H9 (cell line): Measurements from ENCODE around the gene ANKRD50. TPM values are rescaled to one million over a fixed set of nuclear protein-coding genes. Genes with fewer than 3 reads are reported as not detected.

Source experiments
- DNase-seq: peaks from one replicate; pipeline ENCODE4 v3.0.0-alpha.2; 2017
- H2AFZ ChIP-seq: one replicate; pipeline ENCODE4 v1.6.1; 2013; ENCODE audit warnings: mild to moderate bottlenecking, low read length, control low read depth, moderate library complexity
- H2AK5ac ChIP-seq: 2 replicates; pipeline ENCODE4 v1.6.1; 2013; ENCODE audit warnings: low read length, control low read depth, mixed read lengths; ENCODE audit not compliant: insufficient read length
- H2BK120ac ChIP-seq: one replicate; pipeline ENCODE4 v1.6.1; 2013; ENCODE audit warnings: low read depth, mild to moderate bottlenecking, low read length, control low read depth, inconsistent platforms; ENCODE audit not compliant: poor library complexity, severe bottlenecking
- H2BK12ac ChIP-seq: 2 replicates; pipeline ENCODE4 v1.6.1; 2013; ENCODE audit warnings: low read length, control low read depth, mixed read lengths, low read depth; ENCODE audit not compliant: insufficient read length
- H2BK15ac ChIP-seq: 2 replicates; pipeline ENCODE4 v1.6.1; 2013; ENCODE audit warnings: low read depth, low read length, control low read depth
- H2BK20ac ChIP-seq: one replicate; pipeline ENCODE4 v1.6.1; 2013; ENCODE audit warnings: low read depth, mild to moderate bottlenecking, low read length, control low read depth, inconsistent platforms; ENCODE audit not compliant: poor library complexity, severe bottlenecking
- H2BK5ac ChIP-seq: 2 replicates; pipeline ENCODE4 v1.6.1; 2013; ENCODE audit warnings: low read length, control low read depth, mixed read lengths; ENCODE audit not compliant: insufficient read length
- H3K14ac ChIP-seq: 2 replicates; pipeline ENCODE4 v1.6.1; 2013; ENCODE audit warnings: low read length, control low read depth; ENCODE audit not compliant: insufficient read depth
- H3K18ac ChIP-seq: 2 replicates; pipeline ENCODE4 v1.6.1; 2013; ENCODE audit warnings: low read depth, mild to moderate bottlenecking, mixed read lengths, low read length, control low read depth; ENCODE audit not compliant: insufficient read length
- H3K23ac ChIP-seq: 2 replicates; pipeline ENCODE4 v1.6.1; 2013; ENCODE audit warnings: low read length, control low read depth, mixed read lengths, low read depth; ENCODE audit not compliant: insufficient read length
- H3K23me2 ChIP-seq: 2 replicates; pipeline ENCODE4 v1.6.1; 2013; ENCODE audit warnings: low read depth, mild to moderate bottlenecking, mixed read lengths, low read length, control low read depth; ENCODE audit not compliant: insufficient read length, poor library complexity, severe bottlenecking
- H3K27ac ChIP-seq: 2 replicates; pipeline ENCODE4 v1.5.1; 2013; ENCODE audit warnings: low read length, control low read depth, mixed read lengths, low read depth; ENCODE audit not compliant: insufficient read length
- H3K27me3 ChIP-seq: 2 replicates; pipeline ENCODE4 v1.6.1; 2013; ENCODE audit warnings: low read length, control low read depth, inconsistent platforms; ENCODE audit not compliant: insufficient read depth
- H3K4ac ChIP-seq: 2 replicates; pipeline ENCODE4 v1.6.1; 2013; ENCODE audit warnings: low read depth, mild to moderate bottlenecking, control low read depth, inconsistent platforms, low read length, moderate library complexity
- H3K4me1 ChIP-seq: 2 replicates; pipeline ENCODE4 v1.6.1; 2013; ENCODE audit warnings: low read length, control low read depth, inconsistent platforms; ENCODE audit not compliant: insufficient read depth
- H3K4me2 ChIP-seq: 2 replicates; pipeline ENCODE4 v1.6.1; 2013; ENCODE audit warnings: low read length, control low read depth, mixed read lengths; ENCODE audit not compliant: insufficient read length, insufficient read depth
- H3K56ac ChIP-seq: 2 replicates; pipeline ENCODE4 v1.6.1; 2013; ENCODE audit warnings: low read depth, mild to moderate bottlenecking, mixed read lengths, low read length, control low read depth; ENCODE audit not compliant: insufficient read length
- H3K79me1 ChIP-seq: 2 replicates; pipeline ENCODE4 v1.6.1; 2013; ENCODE audit warnings: low read depth, mild to moderate bottlenecking, moderate library complexity, low read length, control low read depth, inconsistent platforms; ENCODE audit not compliant: insufficient read depth, poor library complexity, severe bottlenecking
- H3K79me2 ChIP-seq: 2 replicates; pipeline ENCODE4 v1.6.1; 2013; ENCODE audit warnings: low read length, control low read depth, inconsistent platforms; ENCODE audit not compliant: insufficient read depth
- H3K9ac ChIP-seq: 2 replicates; pipeline ENCODE4 v1.6.1; 2013; ENCODE audit warnings: low read length, control low read depth, mixed read lengths; ENCODE audit not compliant: insufficient read length; ENCODE audit errors: extremely low read depth
- H3K9me3 ChIP-seq: one replicate; pipeline ENCODE4 v1.6.1; 2013; ENCODE audit warnings: low read depth, low read length, inconsistent platforms; ENCODE audit not compliant: control insufficient read depth
- H3T11ph ChIP-seq: one replicate; pipeline ENCODE4 v1.6.1; 2013; ENCODE audit warnings: mild to moderate bottlenecking, low read length, control low read depth, inconsistent platforms
- H4K20me1 ChIP-seq: one replicate; pipeline ENCODE4 v1.6.1; 2013; ENCODE audit not compliant: control insufficient read depth, insufficient read length, insufficient read depth
- H4K5ac ChIP-seq: 2 replicates; pipeline ENCODE4 v1.6.1; 2013; ENCODE audit warnings: low read depth, mild to moderate bottlenecking, mixed read lengths, low read length, control low read depth; ENCODE audit not compliant: insufficient read length
- H4K8ac ChIP-seq: replicated peaks from 2 replicates; pipeline ENCODE4 v1.6.1; 2013; ENCODE audit warnings: low read length, control low read depth, mixed read lengths, low read depth; ENCODE audit not compliant: insufficient read length
- H4K91ac ChIP-seq: 2 replicates; pipeline ENCODE4 v1.6.1; 2013; ENCODE audit warnings: low read depth, mild to moderate bottlenecking, moderate library complexity, mixed read lengths, low read length, control low read depth; ENCODE audit not compliant: insufficient read length
- H3K27ac Mint-ChIP-seq, 3 experiments: 2 replicates in 2 of 3; 3 replicates in 1 of 3; pipeline ENCODE4 v1.8.0; 2020 to 2021; ENCODE audit warnings: mixed read lengths in 3 of 3, mild to moderate bottlenecking in 1 of 3, moderate library complexity in 1 of 3
- H3K27me3 Mint-ChIP-seq: 2 replicates; pipeline ENCODE4 v1.8.0; 2021; ENCODE audit warnings: low read depth, mild to moderate bottlenecking, moderate library complexity, mixed read lengths
- H3K36me3 Mint-ChIP-seq, 3 experiments: 2 replicates in 2 of 3; 3 replicates in 1 of 3; pipeline ENCODE4 v1.8.0; 2020 to 2021; ENCODE audit warnings: low read depth in 3 of 3, mixed read lengths in 3 of 3; ENCODE audit not compliant: insufficient read depth in 1 of 3
- H3K4me1 Mint-ChIP-seq, 2 experiments: 2 replicates each; pipeline ENCODE4 v1.8.0; 2020; ENCODE audit warnings: mixed read lengths in 2 of 2
- H3K4me3 Mint-ChIP-seq, 2 experiments: 2 replicates in 1 of 2; 3 replicates in 1 of 2; pipeline ENCODE4 v1.8.0; 2020 to 2021; ENCODE audit warnings: mild to moderate bottlenecking in 2 of 2, mixed read lengths in 2 of 2, moderate library complexity in 1 of 2
- H3K9me3 Mint-ChIP-seq, 2 experiments: 2 replicates in 1 of 2; 3 replicates in 1 of 2; pipeline ENCODE4 v1.8.0; 2020; ENCODE audit warnings: mild to moderate bottlenecking in 2 of 2, mixed read lengths in 2 of 2, moderate library complexity in 1 of 2
- WGBS: extraction: QIAGEN DNeasy Blood & Tissue Kit; methylation state at CpG from one replicate; pipeline ENCODE4 v1.1.7; 2013; ENCODE audit warnings: missing lambda C conversion rate, low lambda C conversion rate, mixed read lengths; ENCODE audit not compliant: insufficient read length; ENCODE audit errors: extremely low coverage; 5-methylcytosine and 5-hydroxymethylcytosine counted together
- total RNA-seq: library from RNA; stranded (reverse); gene quantifications from 2 replicates; pipeline ENCODE4 v1.2.1, GENCODE V29; 2021
- TF ChIP-seq, protein P1 (sequence below): fragments of 200-600 bp; sonication (generic); conservative IDR thresholded peaks from 3 replicates; pipeline ENCODE4 v1.8.0; 2021; ENCODE audit warnings: antibody characterized with exemption, mild to moderate bottlenecking

The ANKRD50 gene
- total RNA-seq, 1 experiment from 2014 or later = 30.1 TPM

DNA sequence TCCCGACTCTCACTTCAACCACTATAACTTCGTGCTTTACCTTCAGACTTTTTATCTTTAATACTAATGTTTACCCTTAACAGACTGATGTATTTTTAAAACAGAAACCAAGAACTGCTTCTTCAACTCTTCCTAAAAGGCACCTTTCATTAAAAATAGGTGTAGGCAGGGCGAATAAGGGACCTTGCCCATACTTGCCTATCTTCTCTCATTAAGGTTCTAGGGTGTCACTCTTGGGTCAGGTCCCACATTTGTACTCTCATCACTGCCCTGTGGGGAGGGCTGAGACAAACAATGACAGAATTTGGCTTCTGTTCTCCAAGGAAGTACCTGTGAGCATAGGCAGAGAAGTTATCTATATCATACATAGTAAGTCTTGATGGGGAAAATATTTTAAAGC is 69.7 kb downstream of the ANKRD50 start:
- no peaks in the 10 kb centered on the region for H4K20me1 ChIP-seq
- H3K4me2 ChIP-seq = no peak overlapping the region
- H3K23me2 ChIP-seq = no peaks in the 10 kb centered on the region
- no peak overlapping the region for H4K91ac ChIP-seq
- H4K8ac ChIP-seq = no peak overlapping the region
- no peak overlapping the region for H3K14ac ChIP-seq
- H3K36me3 Mint-ChIP-seq = peaks cover 0 to 9% (median under 1%) of the 10 kb centered on the region in 3 experiments; a peak in 5 of 7 replicates
- no peak overlapping the region for H3K23ac ChIP-seq
- H2AFZ ChIP-seq = no peak overlapping the region
- H3T11ph ChIP-seq = no peak overlapping the region
- H3K56ac ChIP-seq = no peak overlapping the region
- H3K4me1 Mint-ChIP-seq = peaks cover 33 to 37% of the 10 kb centered on the region in 2 experiments
- H3K79me2 ChIP-seq = no peaks in the 10 kb centered on the region
- no peak overlapping the region for H3K27ac ChIP-seq
- H3K4me3 Mint-ChIP-seq = no peak overlapping the region
- no peak overlapping the region for H2BK15ac ChIP-seq
- no peak overlapping the region for H2BK120ac ChIP-seq
- no peak overlapping the region for H2BK12ac ChIP-seq
- H3K4me1 ChIP-seq = no peaks in the 10 kb centered on the region
- H3K9me3 ChIP-seq = no peaks in the 10 kb centered on the region
- no peaks in the 10 kb centered on the region for H3K27me3 ChIP-seq
- H2BK5ac ChIP-seq = no peak overlapping the region
- H3K9me3 Mint-ChIP-seq = peaks cover 0 to 3% of the 10 kb centered on the region in 2 experiments; a peak in 2 of 5 replicates
- no CpG with 5 or more reads among the region's 3 CpGs for WGBS
- H2BK20ac ChIP-seq = no peak overlapping the region
- H2AK5ac ChIP-seq = peak overlapping the region; percentile 14
- no peak overlapping the region for H4K5ac ChIP-seq
- no peak overlapping the region for H3K9ac ChIP-seq
- peak overlapping the region in 1 of 3 experiments; percentile 89; a peak in 3 of 7 replicates for H3K27ac Mint-ChIP-seq
- H3K79me1 ChIP-seq = no peaks in the 10 kb centered on the region
- H3K18ac ChIP-seq = no peak overlapping the region
- TF ChIP-seq, protein P1, sequence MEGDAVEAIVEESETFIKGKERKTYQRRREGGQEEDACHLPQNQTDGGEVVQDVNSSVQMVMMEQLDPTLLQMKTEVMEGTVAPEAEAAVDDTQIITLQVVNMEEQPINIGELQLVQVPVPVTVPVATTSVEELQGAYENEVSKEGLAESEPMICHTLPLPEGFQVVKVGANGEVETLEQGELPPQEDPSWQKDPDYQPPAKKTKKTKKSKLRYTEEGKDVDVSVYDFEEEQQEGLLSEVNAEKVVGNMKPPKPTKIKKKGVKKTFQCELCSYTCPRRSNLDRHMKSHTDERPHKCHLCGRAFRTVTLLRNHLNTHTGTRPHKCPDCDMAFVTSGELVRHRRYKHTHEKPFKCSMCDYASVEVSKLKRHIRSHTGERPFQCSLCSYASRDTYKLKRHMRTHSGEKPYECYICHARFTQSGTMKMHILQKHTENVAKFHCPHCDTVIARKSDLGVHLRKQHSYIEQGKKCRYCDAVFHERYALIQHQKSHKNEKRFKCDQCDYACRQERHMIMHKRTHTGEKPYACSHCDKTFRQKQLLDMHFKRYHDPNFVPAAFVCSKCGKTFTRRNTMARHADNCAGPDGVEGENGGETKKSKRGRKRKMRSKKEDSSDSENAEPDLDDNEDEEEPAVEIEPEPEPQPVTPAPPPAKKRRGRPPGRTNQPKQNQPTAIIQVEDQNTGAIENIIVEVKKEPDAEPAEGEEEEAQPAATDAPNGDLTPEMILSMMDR = no peak
- H3K4ac ChIP-seq = no peak overlapping the region
- H3K27me3 Mint-ChIP-seq = no peaks in the 10 kb centered on the region
- no peak for DNase-seq
